Activated T-helper 1 cell treated with anti-CD3 and anti-CD28 coated beads, Interleukin-12 subunit alpha, Interleukin-12 subunit beta, Interleukin-2, Interleukin-4 antibody, amounts not matched to agents 30 ng/mL and 10 ng/mL and 1 ng/mL, durations not matched to agents 14 hours and 24 hours and 36 hours (primary cell): Measurements from ENCODE around the gene SPATA17. TPM values are rescaled to one million over a fixed set of nuclear protein-coding genes. Genes with fewer than 3 reads are reported as not detected.

Experiments
- DNase-seq: peaks from one replicate; pipeline ENCODE4 v3.0.0; 2021; ENCODE audit warnings: low spot score
- H3K27ac Mint-ChIP-seq: one replicate; pipeline ENCODE4 v1.8.0; 2021; ENCODE audit warnings: mild to moderate bottlenecking, mixed read lengths
- H3K27me3 Mint-ChIP-seq: one replicate; pipeline ENCODE4 v1.8.0; 2022; ENCODE audit warnings: mild to moderate bottlenecking, moderate library complexity, mixed read lengths; ENCODE audit not compliant: insufficient read depth
- H3K36me3 Mint-ChIP-seq: one replicate; pipeline ENCODE4 v1.8.0; 2021; ENCODE audit warnings: low read depth, mixed read lengths
- H3K4me1 Mint-ChIP-seq: one replicate; pipeline ENCODE4 v1.8.0; 2021; ENCODE audit warnings: low read depth, mixed read lengths
- H3K4me3 Mint-ChIP-seq: one replicate; pipeline ENCODE4 v1.8.0; 2021; ENCODE audit warnings: mild to moderate bottlenecking, moderate library complexity, mixed read lengths
- H3K9me3 Mint-ChIP-seq: one replicate; pipeline ENCODE4 v1.8.0; 2021; ENCODE audit warnings: mixed read lengths
- intact Hi-C: fragments of 100-400 bp; cut with micrococcal nuclease; formaldehyde crosslinking; loops from one replicate; pipeline ENCODE4 v1.15.1; 2024
- total RNA-seq: library from RNA; stranded (reverse); gene quantifications from 2 replicates; pipeline ENCODE4 v1.2.3, GENCODE V29; 2022

SPATA17 gene
- total RNA-seq, 1 donor from 2014 or later = not detected

- no peak for DNase-seq
- intact Hi-C loops = no loop called here
- peaks cover 2% of the 10 kb centered on the region for H3K27me3 Mint-ChIP-seq
- no peak overlapping the region for H3K27ac Mint-ChIP-seq
- H3K9me3 Mint-ChIP-seq = no peaks in the 10 kb centered on the region
- no peak overlapping the region for H3K4me3 Mint-ChIP-seq
- no peaks in the 10 kb centered on the region for H3K4me1 Mint-ChIP-seq
- no peaks in the 10 kb centered on the region for H3K36me3 Mint-ChIP-seq
These were observed 81.9 kb downstream of the SPATA17 start for GRCh38 chr1:217712925-217713597.

- Mint-ChIP-seq H3K27ac (no peak overlapping the region), H3K4me1 (no peaks in the 10 kb centered on the region), H3K4me3 (no peak overlapping the region), H3K36me3 (no peaks in the 10 kb centered on the region), H3K27me3 (peaks cover 2% of the 10 kb centered on the region), H3K9me3 (no peaks in the 10 kb centered on the region)
- DNase-seq = no peak
- intact Hi-C loops = no loop called here
These were observed 84.5 kb downstream of the SPATA17 start for GRCh38 chr1:217715681-217716080.

DNA sequence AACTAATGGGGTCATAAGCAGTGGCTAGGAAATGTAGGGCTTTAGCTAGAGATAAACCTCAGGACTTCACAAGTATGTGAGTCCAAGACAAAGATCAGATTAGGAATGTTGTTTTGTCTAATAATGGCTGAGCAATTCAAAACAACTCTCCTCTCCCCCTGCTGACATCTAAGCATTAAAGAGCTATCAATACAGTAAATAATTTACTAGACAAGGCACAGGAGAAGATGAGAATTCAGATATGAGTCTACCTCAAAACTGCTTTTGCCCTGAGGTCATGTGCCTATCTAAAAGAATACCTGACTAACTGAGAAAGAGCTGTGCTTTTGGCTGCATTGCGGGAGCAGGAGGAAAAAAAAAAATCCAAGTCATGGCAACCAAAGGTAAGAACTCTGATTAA, 86.8 kb downstream of the SPATA17 start:
- peaks cover 2% of the 10 kb centered on the region for H3K27me3 Mint-ChIP-seq
- intact Hi-C loops = no loop called here
- H3K36me3 Mint-ChIP-seq = no peaks in the 10 kb centered on the region
- DNase-seq = no peak
- H3K4me3 Mint-ChIP-seq = no peak overlapping the region
- H3K9me3 Mint-ChIP-seq = no peaks in the 10 kb centered on the region
- no peaks in the 10 kb centered on the region for H3K4me1 Mint-ChIP-seq
- no peak overlapping the region for H3K27ac Mint-ChIP-seq

- no peak for DNase-seq
- Mint-ChIP-seq H3K4me3 (no peak overlapping the region), H3K27me3 (peaks cover 2% of the 10 kb centered on the region), H3K27ac (no peak overlapping the region), H3K4me1 (no peaks in the 10 kb centered on the region), H3K36me3 (no peaks in the 10 kb centered on the region), H3K9me3 (no peaks in the 10 kb centered on the region)
- intact Hi-C loops = no loop called here
These were observed 87.7 kb downstream of the SPATA17 start for GRCh38 chr1:217718873-217719272.

DNA sequence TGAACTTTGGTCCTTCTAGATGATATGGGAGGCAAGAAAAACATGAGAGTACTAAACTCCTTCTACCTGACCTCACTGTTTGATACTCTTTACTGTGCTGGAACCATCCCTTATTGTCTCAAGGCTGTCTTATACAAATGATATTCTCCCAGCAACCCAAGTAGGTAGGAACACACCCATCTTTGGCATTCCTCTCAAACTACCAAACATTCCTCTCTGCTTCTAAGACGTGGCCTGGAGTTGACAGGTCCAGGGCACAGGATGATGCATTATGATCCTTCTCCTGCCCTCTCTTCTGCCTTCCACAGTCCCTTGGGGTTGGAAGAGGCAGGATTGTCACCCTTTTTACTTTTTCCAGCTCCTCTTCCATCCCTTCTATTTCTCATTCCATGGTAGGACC, 90.5 kb downstream of the SPATA17 start:
- Mint-ChIP-seq H3K4me3 (no peak overlapping the region), H3K36me3 (no peaks in the 10 kb centered on the region), H3K9me3 (no peaks in the 10 kb centered on the region), H3K4me1 (no peaks in the 10 kb centered on the region), H3K27ac (no peak overlapping the region), H3K27me3 (peaks cover 2% of the 10 kb centered on the region)
- intact Hi-C loops = no loop called here
- DNase-seq = no peak

DNA sequence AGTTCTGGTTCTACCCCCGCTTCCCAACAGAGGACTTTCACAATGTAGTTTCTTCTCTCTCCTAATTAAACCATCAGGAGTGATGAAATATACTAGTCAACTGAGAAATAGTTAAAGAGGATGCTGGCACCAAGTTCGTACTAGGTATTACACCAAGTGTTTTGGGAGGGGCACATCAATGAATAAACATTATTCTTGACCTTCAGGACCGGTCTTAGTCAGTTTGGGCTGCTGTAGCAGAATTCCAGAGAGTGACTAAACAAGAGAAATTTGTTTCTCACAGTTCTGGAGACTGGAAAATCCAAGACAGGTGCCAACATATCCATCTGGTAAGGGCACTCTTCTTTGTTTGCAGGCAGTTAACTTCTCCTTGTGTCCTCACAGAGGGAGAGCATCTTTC, 103.8 kb downstream of the SPATA17 start:
- no peaks in the 10 kb centered on the region for H3K9me3 Mint-ChIP-seq
- no peaks in the 10 kb centered on the region for H3K4me1 Mint-ChIP-seq
- H3K27me3 Mint-ChIP-seq = no peaks in the 10 kb centered on the region
- no peaks in the 10 kb centered on the region for H3K36me3 Mint-ChIP-seq
- H3K4me3 Mint-ChIP-seq = no peak overlapping the region
- intact Hi-C loops = no loop called here
- H3K27ac Mint-ChIP-seq = no peak overlapping the region
- DNase-seq = no peak

GRCh38 chr1:217747156-217747769, 116.1 kb downstream of the SPATA17 start:
- no peak overlapping the region for H3K27ac Mint-ChIP-seq

DNA sequence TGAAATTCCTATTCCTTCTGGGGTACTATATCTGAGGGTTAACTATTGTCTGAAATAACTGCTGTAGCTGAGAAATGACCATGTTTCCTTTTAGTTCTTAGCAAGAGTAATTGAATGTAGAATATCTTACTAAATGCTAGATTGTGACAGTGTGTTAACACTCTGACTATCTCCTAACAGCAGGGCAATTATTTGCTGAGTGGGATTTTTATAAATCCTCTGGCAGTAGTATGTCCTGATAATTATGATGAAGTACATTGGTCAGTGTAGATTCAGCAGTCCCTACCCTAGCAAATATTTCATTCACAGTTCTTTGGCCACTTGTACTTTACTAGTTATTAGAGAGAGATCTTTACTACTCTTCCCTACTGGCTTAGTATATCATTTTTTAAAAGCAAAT, 138.6 kb downstream of the SPATA17 start:
- H3K9me3 Mint-ChIP-seq = no peaks in the 10 kb centered on the region
- H3K4me3 Mint-ChIP-seq = no peak overlapping the region
- no peaks in the 10 kb centered on the region for H3K27me3 Mint-ChIP-seq
- no peaks in the 10 kb centered on the region for H3K36me3 Mint-ChIP-seq
- intact Hi-C loops = no loop called here
- H3K27ac Mint-ChIP-seq = no peak overlapping the region
- no peaks in the 10 kb centered on the region for H3K4me1 Mint-ChIP-seq
- DNase-seq = no peak

More at GRCh38 chr1:217747156-217747769, 116.1 kb downstream of the SPATA17 start:
- DNase-seq = no peak
- H3K27me3 Mint-ChIP-seq = no peaks in the 10 kb centered on the region
- H3K4me3 Mint-ChIP-seq = no peak overlapping the region
- intact Hi-C loops = loop anchor here (1.0 kb wide), 1 partner anchor 316 kb away; no protein-coding TSS in a partner anchor
- no peaks in the 10 kb centered on the region for H3K4me1 Mint-ChIP-seq
- H3K36me3 Mint-ChIP-seq = no peaks in the 10 kb centered on the region
- no peaks in the 10 kb centered on the region for H3K9me3 Mint-ChIP-seq

DNA sequence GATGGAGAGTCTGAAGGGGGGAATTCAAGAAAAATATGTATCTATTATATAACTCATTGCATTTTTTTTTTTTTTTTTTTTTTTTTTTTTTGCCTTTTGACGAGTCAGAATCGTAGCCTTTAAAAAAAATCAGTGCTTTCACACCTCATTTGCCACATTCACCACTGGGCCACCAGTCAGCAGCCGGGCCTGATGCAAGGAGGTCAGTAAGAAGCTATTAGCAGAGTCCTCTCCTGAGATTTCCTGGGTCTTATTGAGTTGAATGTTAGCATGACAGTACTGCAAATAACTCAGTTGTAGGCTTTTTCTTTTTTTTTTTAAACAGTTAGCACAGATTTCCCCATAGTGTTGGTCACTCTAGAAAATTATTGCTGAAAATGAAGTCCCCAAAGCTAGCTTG, 139.8 kb downstream of the SPATA17 start:
- Mint-ChIP-seq H3K27me3 (no peaks in the 10 kb centered on the region), H3K4me3 (no peak overlapping the region), H3K36me3 (no peaks in the 10 kb centered on the region), H3K27ac (no peak overlapping the region), H3K9me3 (no peaks in the 10 kb centered on the region), H3K4me1 (no peaks in the 10 kb centered on the region)
- intact Hi-C loops = no loop called here
- no peak for DNase-seq

GRCh38 chr1:217776693-217777092, 145.5 kb downstream of the SPATA17 start:
- Mint-ChIP-seq H3K9me3 (no peaks in the 10 kb centered on the region), H3K27ac (no peak overlapping the region), H3K4me3 (no peak overlapping the region), H3K27me3 (no peaks in the 10 kb centered on the region), H3K4me1 (no peaks in the 10 kb centered on the region), H3K36me3 (no peaks in the 10 kb centered on the region)
- no peak for DNase-seq
- intact Hi-C loops = no loop called here

- no peaks in the 10 kb centered on the region for H3K27me3 Mint-ChIP-seq
- no peak overlapping the region for H3K27ac Mint-ChIP-seq
- H3K4me1 Mint-ChIP-seq = no peaks in the 10 kb centered on the region
- H3K36me3 Mint-ChIP-seq = no peaks in the 10 kb centered on the region
- intact Hi-C loops = no loop called here
- DNase-seq = no peak
- H3K9me3 Mint-ChIP-seq = no peaks in the 10 kb centered on the region
- H3K4me3 Mint-ChIP-seq = no peak overlapping the region
These were observed 149.9 kb downstream of the SPATA17 start for GRCh38 chr1:217781056-217781455.

- Mint-ChIP-seq H3K4me1 (no peaks in the 10 kb centered on the region), H3K27me3 (no peaks in the 10 kb centered on the region), H3K4me3 (no peak overlapping the region), H3K27ac (no peak overlapping the region), H3K9me3 (no peaks in the 10 kb centered on the region), H3K36me3 (no peaks in the 10 kb centered on the region)
- intact Hi-C loops = no loop called here
- no peak for DNase-seq
These were observed 159.9 kb downstream of the SPATA17 start for GRCh38 chr1:217791091-217791490.

DNA sequence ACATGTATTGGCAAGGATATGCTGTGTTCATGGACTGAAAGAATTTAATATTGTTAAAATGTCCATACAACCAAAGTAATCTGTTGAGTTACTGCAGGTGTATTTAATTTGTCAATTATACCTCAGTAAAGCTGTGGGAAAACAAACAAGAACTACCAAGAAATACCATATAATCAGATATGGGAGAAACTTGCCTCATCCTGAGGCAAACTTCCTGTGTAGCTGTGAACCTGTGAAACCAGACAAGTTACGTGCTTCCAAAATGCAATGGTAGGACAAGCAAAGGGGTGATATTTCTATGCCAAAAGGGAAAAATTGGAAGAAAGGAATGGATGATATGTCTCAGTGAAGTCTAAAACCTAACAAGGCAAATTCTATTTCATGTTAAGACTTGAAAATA, 174.6 kb downstream of the SPATA17 start:
- DNase-seq = no peak
- Mint-ChIP-seq H3K9me3 (peaks cover 6% of the 10 kb centered on the region), H3K27me3 (no peaks in the 10 kb centered on the region), H3K4me3 (no peak overlapping the region), H3K27ac (no peak overlapping the region), H3K4me1 (no peaks in the 10 kb centered on the region), H3K36me3 (no peaks in the 10 kb centered on the region)
- intact Hi-C loops = no loop called here

DNA sequence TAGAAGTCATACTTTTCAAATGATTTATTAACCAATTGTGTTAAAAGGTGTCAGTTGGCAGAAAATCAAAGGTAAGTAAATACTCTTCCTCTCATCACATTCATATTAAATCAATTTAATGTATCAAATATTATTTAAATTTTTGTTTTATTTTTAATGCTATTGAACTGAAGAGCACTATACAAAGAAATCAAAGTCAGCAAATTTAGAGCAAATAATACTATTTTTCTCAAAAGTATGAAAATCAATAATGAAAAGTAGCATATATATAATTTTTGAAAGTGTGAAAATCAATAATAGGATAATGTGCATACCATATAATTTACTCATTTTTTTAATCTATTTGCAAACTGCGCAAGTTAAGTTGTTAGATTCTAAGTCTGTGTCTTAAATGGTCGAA, 181.0 kb downstream of the SPATA17 start:
- Mint-ChIP-seq H3K27ac (no peak overlapping the region), H3K4me1 (no peaks in the 10 kb centered on the region), H3K9me3 (peaks cover 6% of the 10 kb centered on the region), H3K4me3 (no peak overlapping the region), H3K36me3 (no peaks in the 10 kb centered on the region), H3K27me3 (no peaks in the 10 kb centered on the region)
- DNase-seq = no peak
- intact Hi-C loops = no loop called here
